SK-N-SH (cell line): ENCODE measurements around the gene SPON1. TPM values are rescaled to one million over a fixed set of nuclear protein-coding genes. Genes with fewer than 3 reads are reported as not detected.

Source experiments
- CTCF ChIA-PET: fragments of 300-600, 350-600 bp; formaldehyde crosslinking; extraction: SDS; loops from one replicate; lab custom pipeline; 2021; lab: Yijun Ruan, JAX
- POLR2A ChIA-PET: fragments of 350-600 bp; sonication (Branson Sonifier 250); formaldehyde crosslinking; extraction: SDS; loops from one replicate; lab custom pipeline; 2020; ENCODE audit warnings: antibody characterized with exemption, inconsistent platforms; lab: Yijun Ruan, JAX
- DNase-seq: peaks from one replicate; pipeline ENCODE4 v3.0.0; 2012
- H2AFZ ChIP-seq: fragments of 200-600 bp; sonication (generic); 2 replicates; pipeline ENCODE4 v1.8.1; 2016; ENCODE audit warnings: antibody characterized with exemption, mild to moderate bottlenecking, low read depth
- H3F3A ChIP-seq: fragments of 200-600 bp; sonication (generic); replicated peaks from 2 replicates; pipeline ENCODE3; 2016; ENCODE audit warnings: antibody characterized with exemption, mild to moderate bottlenecking; ENCODE audit not compliant: insufficient read depth
- H3K27ac ChIP-seq, 2 experiments: fragments of 200-500 bp in 1 of 2; fragments of 200-600 bp in 1 of 2; sonication (Bioruptor generic) in 1 of 2; sonication (generic), shearing (Covaris generic) in 1 of 2; 2 replicates each; pipeline versions ENCODE4 v1.5.1 to v1.6.1; 2014 to 2016; ENCODE audit warnings: low read depth in 2 of 2, inconsistent platforms in 1 of 2, low read length in 1 of 2, mild to moderate bottlenecking in 1 of 2, mixed read lengths in 1 of 2
- H3K27me3 ChIP-seq: fragments of 200-600 bp; sonication (generic), shearing (Covaris generic); 2 replicates; pipeline ENCODE4 v1.6.1; 2016; ENCODE audit warnings: mixed run types; ENCODE audit not compliant: insufficient read depth
- H3K36me3 ChIP-seq, 2 experiments: fragments of 200-500 bp in 1 of 2; fragments of 200-600 bp in 1 of 2; sonication (Bioruptor generic) in 1 of 2; sonication (generic) in 1 of 2; replicated peaks in 1 of 2; 2 replicates each; pipeline versions ENCODE3 to v1.5.1; 2014 to 2016; ENCODE audit warnings: low read length in 1 of 2, mild to moderate bottlenecking in 1 of 2; ENCODE audit not compliant: insufficient read depth in 2 of 2, control insufficient read depth in 1 of 2
- H3K4me1 ChIP-seq, 2 experiments: fragments of 200-500 bp in 1 of 2; fragments of 200-600 bp in 1 of 2; sonication (Bioruptor generic) in 1 of 2; sonication (generic), shearing (Covaris generic) in 1 of 2; 2 replicates each; pipeline versions ENCODE4 v1.5.1 to v1.6.1; 2014 to 2016; ENCODE audit warnings: low read depth in 1 of 2, low read length in 1 of 2, mixed run types in 1 of 2; ENCODE audit not compliant: insufficient read depth in 2 of 2, control insufficient read depth in 1 of 2
- H3K4me2 ChIP-seq: fragments of 200-600 bp; sonication (generic), shearing (Covaris generic); 2 replicates; pipeline ENCODE4 v1.6.1; 2017; ENCODE audit warnings: mixed run types
- H3K4me3 ChIP-seq, 2 experiments: fragments of 200-500 bp in 1 of 2; fragments of 200-600 bp in 1 of 2; sonication (Bioruptor generic) in 1 of 2; sonication (generic), shearing (Covaris generic) in 1 of 2; 2 replicates each; pipeline versions ENCODE4 v1.5.1 to v1.8.1; 2014 to 2016; ENCODE audit warnings: low read depth in 2 of 2, inconsistent platforms in 1 of 2, low read length in 1 of 2, mild to moderate bottlenecking in 1 of 2, mixed read lengths in 1 of 2, moderate library complexity in 1 of 2
- H3K79me2 ChIP-seq: fragments of 200-600 bp; sonication (generic); 2 replicates; pipeline ENCODE4 v1.8.1; 2017; ENCODE audit warnings: mild to moderate bottlenecking; ENCODE audit not compliant: insufficient read depth
- H3K9ac ChIP-seq: fragments of 200-600 bp; sonication (generic); 2 replicates; pipeline ENCODE4 v1.6.1; 2017; ENCODE audit warnings: mixed run types
- H3K9me2 ChIP-seq: fragments of 200-600 bp; sonication (generic); 2 replicates; pipeline ENCODE4 v1.6.1; 2017; ENCODE audit warnings: mixed run types
- H3K9me3 ChIP-seq: fragments of 200-600 bp; sonication (generic); 2 replicates; pipeline ENCODE4 v1.6.1; 2017; ENCODE audit warnings: mixed run types, mild to moderate bottlenecking, moderate library complexity
- H4K20me1 ChIP-seq: fragments of 200-600 bp; sonication (generic); 2 replicates; pipeline ENCODE4 v1.6.1; 2017; ENCODE audit warnings: mild to moderate bottlenecking, mixed run types; ENCODE audit not compliant: insufficient read depth
- CHD2 ChIP-seq: fragments of 150-350 bp; IDR thresholded peaks from 2 replicates; pipeline ENCODE4 v1.6.1; 2018; ENCODE audit warnings: low read length; ENCODE audit not compliant: partially characterized antibody
- ELF1 ChIP-seq: IDR thresholded peaks from 2 replicates; pipeline ENCODE4 v1.4.0; 2012
- FOSL2 ChIP-seq: IDR thresholded peaks from 2 replicates; pipeline ENCODE4 v1.4.0; 2012; ENCODE audit warnings: low read depth, mild to moderate bottlenecking, moderate library complexity, borderline replicate concordance
- FOXJ3 ChIP-seq: sonication (generic); formaldehyde crosslinking; IDR thresholded peaks from 2 replicates; pipeline ENCODE4 v1.5.1; 2020; ENCODE audit warnings: mild to moderate bottlenecking, missing genetic modification reagents
- FOXM1 ChIP-seq: IDR thresholded peaks from 2 replicates; pipeline ENCODE4 v1.4.0; 2012; ENCODE audit warnings: low read depth, mild to moderate bottlenecking
- GATA2 ChIP-seq: sonication (generic); formaldehyde crosslinking; IDR thresholded peaks from 2 replicates; pipeline ENCODE4 v1.5.0; 2020; ENCODE audit warnings: mild to moderate bottlenecking, missing genetic modification reagents
- IRF3 ChIP-seq: fragments of 150-350 bp; IDR thresholded peaks from 2 replicates; pipeline ENCODE4 v1.6.1; 2016; ENCODE audit warnings: mild to moderate bottlenecking, low read depth, low read length
- JUND ChIP-seq: IDR thresholded peaks from 2 replicates; pipeline ENCODE4 v1.4.0; 2012
- MAX ChIP-seq: IDR thresholded peaks from 2 replicates; pipeline ENCODE4 v1.4.0; 2012; ENCODE audit warnings: low read depth
- MEF2A ChIP-seq: IDR thresholded peaks from 2 replicates; pipeline ENCODE4 v1.4.0; 2012; ENCODE audit warnings: low read depth, borderline replicate concordance
- MXI1 ChIP-seq: IDR thresholded peaks from 2 replicates; pipeline ENCODE4 v1.6.1; 2012; ENCODE audit warnings: mild to moderate bottlenecking, low read depth, low read length, improper control_type of control experiment
- NFIC ChIP-seq: IDR thresholded peaks from 2 replicates; pipeline ENCODE4 v1.4.0; 2012; ENCODE audit warnings: borderline replicate concordance
- RAD21 ChIP-seq: IDR thresholded peaks from 2 replicates; pipeline ENCODE4 v1.6.1; 2012; ENCODE audit warnings: mild to moderate bottlenecking, low read length
- RFX5 ChIP-seq: IDR thresholded peaks from 2 replicates; pipeline ENCODE4 v1.6.1; 2012; ENCODE audit warnings: mild to moderate bottlenecking, improper control_type of control experiment, low read length
- RXRA ChIP-seq: IDR thresholded peaks from 2 replicates; pipeline ENCODE4 v1.4.0; 2012; ENCODE audit warnings: low read depth, mild to moderate bottlenecking, borderline replicate concordance
- SIN3A ChIP-seq: IDR thresholded peaks from 2 replicates; pipeline ENCODE4 v1.6.1; 2012; ENCODE audit warnings: low read depth, mild to moderate bottlenecking, low read length, moderate library complexity, borderline replicate concordance
- TAF1 ChIP-seq: IDR thresholded peaks from 2 replicates; pipeline ENCODE4 v1.6.1; 2012; ENCODE audit warnings: low read depth, mild to moderate bottlenecking, low read length, moderate library complexity, borderline replicate concordance
- TCF12 ChIP-seq: IDR thresholded peaks from 2 replicates; pipeline ENCODE4 v1.4.0; 2012
- TEAD4 ChIP-seq: IDR thresholded peaks from 2 replicates; pipeline ENCODE4 v1.4.0; 2012; ENCODE audit warnings: mild to moderate bottlenecking, borderline replicate concordance; ENCODE audit not compliant: insufficient read depth
- USF2 ChIP-seq: fragments of 150-350 bp; IDR thresholded peaks from 2 replicates; pipeline ENCODE4 v1.6.1; 2017; ENCODE audit warnings: antibody characterized with exemption, low read length, low read depth, borderline replicate concordance
- YY1 ChIP-seq: IDR thresholded peaks from 2 replicates; pipeline ENCODE4 v1.4.0; 2012; ENCODE audit warnings: low read depth, mild to moderate bottlenecking
- ZBTB33 ChIP-seq: IDR thresholded peaks from 2 replicates; pipeline ENCODE4 v1.4.0; 2012; ENCODE audit warnings: low read depth, borderline replicate concordance
- WGBS: methylation state at CpG from one replicate; pipeline ENCODE4 v1.1.6; 2017; ENCODE audit warnings: low lambda C conversion rate; 5-methylcytosine and 5-hydroxymethylcytosine counted together
- polyA plus RNA-seq, 3 experiments: library from polyadenylated mRNA; depleted of rRNA; stranded (reverse); fragments of >200 nt; gene quantifications; 2 replicates each; pipeline ENCODE4 v1.2.3, GENCODE V29; 2012

Gene SPON1
- polyA plus RNA-seq, 1 of the 3 experiments (the other 2 are of a cell fraction): not detected

- H2AFZ ChIP-seq: no peak overlapping the region
- ChIA-PET CTCF (no interaction called here), POLR2A (no interaction called here)
- no peak overlapping the region for H3K4me2 ChIP-seq
- 17% methylated on average over 1 of the region's 1 CpG for WGBS
- no peaks in the 10 kb centered on the region for H3K9me3 ChIP-seq
- no peak for TF ChIP-seq SIN3A
- TF ChIP-seq RAD21: no peak
- TF ChIP-seq CHD2: no peak
- no peak for TF ChIP-seq MEF2A
- TF ChIP-seq FOSL2: no peak
- no peak overlapping the region for H3K4me3 ChIP-seq
- no peaks in the 10 kb centered on the region for H3K79me2 ChIP-seq
- H4K20me1 ChIP-seq: no peaks in the 10 kb centered on the region
- peaks cover 0 to 17% of the 10 kb centered on the region in 2 experiments; a peak in 2 of 4 replicates for H3K4me1 ChIP-seq
- H3K9ac ChIP-seq: no peak overlapping the region
- H3F3A ChIP-seq: no peaks in the 10 kb centered on the region
- H3K27me3 ChIP-seq: no peaks in the 10 kb centered on the region; the same call in 1 of the 2 replicates
- H3K36me3 ChIP-seq: no peaks in the 10 kb centered on the region
- no peak for DNase-seq
- H3K9me2 ChIP-seq: no peaks in the 10 kb centered on the region
- no peak overlapping the region for H3K27ac ChIP-seq
These were observed 222.9 kb downstream of the SPON1 start for GRCh38 chr11:14185461-14185860.

- Histone ChIP-seq H3K4me1 (peaks cover 0 to 14% of the 10 kb centered on the region in 2 experiments; a peak in 2 of 4 replicates), H3K27ac (no peak overlapping the region), H4K20me1 (no peaks in the 10 kb centered on the region), H3K4me3 (no peak overlapping the region), H3K79me2 (no peaks in the 10 kb centered on the region), H3K4me2 (no peak overlapping the region), H2AFZ (no peak overlapping the region), H3K27me3 (no peaks in the 10 kb centered on the region; the same call in 1 of the 2 replicates), H3K36me3 (no peaks in the 10 kb centered on the region), H3K9me3 (no peaks in the 10 kb centered on the region), H3K9me2 (no peaks in the 10 kb centered on the region), H3K9ac (no peak overlapping the region), H3F3A (no peaks in the 10 kb centered on the region)
- no peak for DNase-seq
- ChIA-PET POLR2A (no interaction called here), CTCF (no interaction called here)
- no peak for TF ChIP-seq TEAD4
- no peak for TF ChIP-seq GATA2 (CRISPR knock-in tag)
- no peak for TF ChIP-seq JUND
- no peak for TF ChIP-seq RXRA
- TF ChIP-seq TAF1: no peak
- TF ChIP-seq YY1: no peak
- TF ChIP-seq RFX5: no peak
- TF ChIP-seq TCF12: no peak
- no peak for TF ChIP-seq USF2
- no peak for TF ChIP-seq MAX
- TF ChIP-seq FOSL2: no peak
- TF ChIP-seq SIN3A: no peak
- TF ChIP-seq FOXM1: no peak
- TF ChIP-seq MXI1: no peak
- TF ChIP-seq ELF1: no peak
- no peak for TF ChIP-seq NFIC
- TF ChIP-seq FOXJ3 (CRISPR knock-in tag): no peak
- no peak for TF ChIP-seq ZBTB33
- no peak for TF ChIP-seq IRF3
These were observed 223.7 kb downstream of the SPON1 start for GRCh38 chr11:14186046-14186775.
